HK-2 (cell line): ENCODE data around the gene SFRP5.

ENCODE experiments used
- DNase-seq: peaks from one replicate; pipeline ENCODE4 v3.0.0-alpha.2; 2018; ENCODE audit not compliant: unreplicated experiment

The SFRP5 gene

DNA sequence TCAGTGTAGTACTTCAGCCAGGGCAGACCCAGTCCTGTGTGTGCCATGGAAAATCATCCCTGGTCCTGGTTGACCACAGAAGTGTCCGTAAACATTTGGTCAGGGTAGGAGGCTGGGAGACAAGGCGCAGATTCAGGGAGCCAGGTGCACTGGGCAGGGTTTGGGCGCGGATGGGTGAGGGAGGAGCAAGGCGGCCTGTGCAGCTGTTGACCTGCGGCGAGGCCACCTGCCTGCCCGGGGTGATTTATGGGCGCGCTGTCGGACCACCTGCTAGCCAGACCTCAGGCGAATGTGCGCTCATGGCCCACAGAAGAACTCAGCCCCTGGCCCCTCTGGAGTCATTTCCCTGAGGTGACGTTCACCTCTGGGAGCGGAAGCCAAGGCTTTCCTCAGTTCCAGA lies 6.6 kb downstream of the SFRP5 start:
- no peak for DNase-seq

DNA sequence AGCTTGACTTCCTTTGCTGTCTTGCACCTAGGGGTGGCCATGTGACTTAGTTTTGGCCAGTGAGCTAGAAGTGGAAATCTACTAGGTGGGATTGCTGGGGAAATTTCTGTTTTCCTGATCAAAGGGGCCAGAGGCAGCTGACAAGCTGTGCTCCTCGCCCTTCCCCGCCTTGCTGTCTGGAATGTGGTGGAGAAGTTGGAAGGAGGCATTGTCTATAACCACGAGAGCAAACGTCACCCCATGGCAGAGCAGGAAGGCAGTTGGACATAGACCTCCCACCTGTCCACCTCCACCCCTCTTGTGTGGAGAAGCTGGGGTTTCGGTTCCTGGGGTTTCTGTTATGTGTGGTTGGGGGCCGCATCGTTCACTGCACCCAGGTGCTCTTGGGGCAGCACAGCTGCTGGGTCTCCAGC lies 7.3 kb downstream of the SFRP5 start:
- DNase-seq: no peak

DNA sequence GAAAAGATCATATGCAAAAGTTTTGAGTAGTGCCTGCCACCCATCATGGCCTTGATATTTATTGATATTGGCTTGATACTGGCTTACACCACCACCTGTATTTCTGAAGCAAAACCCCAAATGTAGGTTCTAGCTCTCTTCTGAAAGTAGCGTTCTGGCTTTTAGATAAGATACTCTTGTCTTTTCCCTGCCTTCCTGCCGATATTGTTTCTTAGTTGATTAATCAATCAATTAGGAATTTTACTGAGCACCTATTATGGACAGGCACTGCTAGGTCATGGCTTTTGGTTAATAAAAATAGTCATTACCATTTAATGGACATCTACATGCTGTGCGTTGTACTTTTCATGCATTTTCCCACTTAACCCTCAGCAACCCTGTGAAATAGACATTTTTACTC lies 7.9 kb downstream of the SFRP5 start:
- DNase-seq: no peak

DNA sequence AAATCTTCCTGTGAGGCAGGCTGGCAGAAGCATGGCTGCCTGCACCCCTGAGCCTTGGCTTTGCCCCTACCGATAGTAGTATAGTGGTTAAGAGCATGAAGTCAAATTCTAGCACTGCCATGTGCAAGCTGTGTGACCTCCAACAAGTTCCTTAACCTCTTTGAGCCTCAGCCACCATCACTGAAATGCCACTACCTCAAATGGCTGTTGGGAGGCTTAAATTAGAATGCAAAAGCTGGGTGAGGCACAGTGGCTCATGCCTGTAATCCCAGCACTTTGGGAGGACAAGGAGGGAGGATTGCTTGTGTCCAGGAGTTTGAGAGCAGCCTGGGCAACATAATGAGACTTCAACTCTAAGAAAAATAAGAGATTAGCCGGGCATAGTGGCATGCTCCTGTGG lies 8.4 kb downstream of the SFRP5 start:
- DNase-seq: no peak

DNA sequence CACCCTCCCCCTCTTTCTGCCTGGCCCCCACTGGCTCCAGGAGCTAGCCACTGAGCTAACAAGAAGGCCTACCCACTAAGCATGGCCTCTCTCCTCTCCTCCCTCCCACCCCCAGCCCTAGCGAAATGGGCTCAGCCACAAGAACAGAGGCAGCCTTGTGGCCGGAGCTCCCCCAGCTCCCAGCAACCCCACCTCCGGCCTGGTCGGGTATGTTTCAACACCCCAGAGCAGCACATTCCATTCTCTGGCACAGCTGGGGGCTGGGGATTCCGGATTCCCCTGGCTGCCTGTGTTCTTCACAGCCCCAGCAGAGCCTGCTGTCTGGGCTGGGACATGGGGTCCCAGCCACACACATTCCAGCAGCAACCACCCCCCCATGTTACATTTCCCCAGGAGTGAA lies 9.0 kb downstream of the SFRP5 start:
- no peak for DNase-seq

DNA sequence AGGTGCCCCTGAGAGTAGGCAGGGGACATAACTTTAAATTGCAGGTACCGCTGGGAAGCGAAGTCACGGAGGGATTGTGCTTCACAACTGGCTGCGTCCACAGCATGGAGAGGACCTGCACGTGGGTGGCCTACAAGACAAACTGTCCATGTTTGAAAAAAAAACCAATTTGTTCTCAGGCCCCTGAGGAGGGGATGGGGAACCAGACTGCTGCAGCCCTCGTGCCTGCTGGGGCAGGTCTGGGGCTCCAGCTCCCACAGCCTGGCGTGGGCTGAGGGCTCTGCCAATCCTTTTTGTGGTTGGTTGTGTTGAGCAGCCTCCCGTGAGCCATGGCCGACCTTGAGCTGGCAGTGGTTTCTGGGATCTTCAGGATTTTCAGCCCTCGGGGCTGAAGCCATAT lies 9.7 kb downstream of the SFRP5 start:
- DNase-seq: no peak

DNA sequence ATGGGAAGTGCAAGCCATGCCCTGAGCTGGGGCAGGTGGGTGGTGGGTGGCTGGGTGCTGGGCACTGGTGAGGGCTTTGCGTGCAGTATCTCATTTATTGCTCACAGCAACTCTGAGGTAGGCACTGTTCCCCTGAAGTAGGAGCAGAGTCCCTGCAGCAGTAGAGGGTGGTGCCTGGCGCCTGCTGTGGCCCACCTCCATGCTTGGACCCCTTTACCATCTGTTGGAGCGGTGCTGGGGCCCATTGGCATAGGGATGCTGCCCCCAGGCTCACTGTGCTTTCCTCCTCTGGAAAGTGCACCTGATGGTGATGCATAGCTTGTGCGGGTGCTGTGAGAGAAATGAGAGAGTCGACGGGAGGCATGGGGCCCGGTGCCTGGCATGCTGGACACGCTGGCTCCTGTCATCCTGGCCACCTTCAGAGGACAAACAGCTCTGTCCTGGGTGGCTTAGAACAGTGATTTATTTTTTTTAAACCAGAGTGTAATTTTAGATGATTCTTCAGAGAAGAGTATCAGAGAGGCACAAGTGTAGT lies 10.4 kb downstream of the SFRP5 start:
- DNase-seq: no peak

DNA sequence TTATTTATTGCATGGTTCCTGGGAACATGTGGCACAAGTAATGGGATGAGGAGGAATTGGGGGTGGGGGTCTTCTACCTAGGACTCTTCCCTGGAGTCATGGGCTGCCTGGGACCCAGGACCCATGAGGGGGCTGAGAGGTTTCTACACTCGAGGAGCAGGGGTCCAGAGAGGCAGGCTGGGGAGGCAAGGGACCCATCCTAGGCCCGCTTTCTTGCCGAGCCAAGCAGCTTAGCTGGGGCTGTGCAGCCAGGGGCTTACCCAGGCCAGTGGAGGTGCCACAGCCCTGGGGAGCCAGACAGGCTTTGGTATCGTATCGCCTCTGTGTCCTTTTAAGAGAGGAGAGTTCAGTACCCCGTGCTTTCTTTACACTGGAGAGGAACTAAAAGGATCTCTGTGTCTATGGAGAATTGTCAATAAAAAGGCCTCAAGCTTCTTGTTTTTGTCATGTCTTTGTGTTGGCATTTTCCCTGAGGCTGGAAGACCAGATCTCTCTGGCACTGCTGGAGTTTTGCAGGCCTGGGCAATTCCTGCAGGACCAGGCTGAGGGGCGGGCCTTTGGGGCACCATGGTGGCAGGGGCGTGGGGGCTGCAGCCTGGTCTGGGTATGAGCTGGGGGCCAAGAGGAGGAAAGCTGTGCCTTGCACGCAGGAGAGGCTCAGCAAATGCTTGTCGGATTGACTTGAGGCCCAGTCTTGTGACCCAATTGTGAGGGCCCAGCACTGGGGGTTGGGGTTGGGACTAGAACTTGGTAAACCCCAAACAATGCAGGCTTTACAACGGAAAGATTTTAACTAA lies 11.1 kb downstream of the SFRP5 start:
- DNase-seq: no peak

DNA sequence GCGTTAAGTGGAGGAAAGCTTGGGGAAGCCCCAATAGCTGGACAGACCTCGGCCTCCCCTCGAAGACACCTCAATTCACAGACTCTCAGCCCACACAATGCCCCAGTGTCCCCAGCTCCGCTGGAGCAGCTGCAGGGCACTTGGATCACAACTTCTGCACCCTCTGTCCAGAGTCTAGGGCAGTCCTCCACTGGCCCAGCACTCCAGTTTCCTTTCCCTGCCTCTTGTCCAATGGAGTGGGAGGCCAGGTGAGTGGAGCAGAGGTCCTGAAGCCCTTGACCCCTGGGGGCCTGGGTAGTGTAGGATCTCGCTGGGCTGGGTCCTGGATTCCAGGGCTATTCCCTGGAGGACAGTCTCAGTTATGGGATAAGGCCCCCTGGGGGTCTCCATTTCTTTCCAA lies 11.9 kb downstream of the SFRP5 start:
- no peak for DNase-seq

DNA sequence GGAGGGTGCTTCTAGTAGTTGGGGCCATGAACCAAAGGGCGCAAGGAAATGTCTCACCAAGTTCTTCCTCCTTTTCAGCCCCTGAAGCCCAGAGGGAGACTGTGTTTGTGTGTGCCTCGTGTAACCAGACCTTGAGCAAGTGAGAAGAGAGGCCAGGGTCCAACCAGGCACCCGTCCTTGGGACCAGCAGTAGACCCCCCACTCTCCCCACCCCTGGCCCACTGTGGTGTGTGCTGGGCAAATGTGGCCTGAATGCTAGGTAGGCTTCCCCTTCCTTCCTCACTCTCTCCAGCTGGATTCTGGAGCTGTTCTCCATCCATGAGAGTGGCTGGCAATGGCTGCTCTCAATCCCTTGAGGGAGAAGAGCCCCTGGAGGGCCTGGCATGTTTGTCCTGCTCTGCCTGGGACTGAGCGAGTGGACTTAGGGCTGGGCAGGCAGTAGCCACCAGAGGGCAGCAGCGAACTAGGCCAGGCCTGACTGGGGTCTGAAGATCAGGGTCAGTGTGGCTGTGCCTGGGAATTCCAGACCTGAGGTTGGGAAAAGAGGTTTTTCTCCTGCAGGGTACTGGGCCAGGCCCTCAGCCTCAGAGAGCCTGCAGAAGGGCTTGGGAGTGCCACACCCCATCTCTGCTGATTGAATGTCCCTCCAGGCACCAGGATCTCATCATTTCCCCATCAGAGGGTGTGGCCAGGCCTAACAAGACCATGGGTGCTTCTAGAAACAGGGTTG lies 12.5 kb downstream of the SFRP5 start:
- peak; percentile 81 for DNase-seq

DNA sequence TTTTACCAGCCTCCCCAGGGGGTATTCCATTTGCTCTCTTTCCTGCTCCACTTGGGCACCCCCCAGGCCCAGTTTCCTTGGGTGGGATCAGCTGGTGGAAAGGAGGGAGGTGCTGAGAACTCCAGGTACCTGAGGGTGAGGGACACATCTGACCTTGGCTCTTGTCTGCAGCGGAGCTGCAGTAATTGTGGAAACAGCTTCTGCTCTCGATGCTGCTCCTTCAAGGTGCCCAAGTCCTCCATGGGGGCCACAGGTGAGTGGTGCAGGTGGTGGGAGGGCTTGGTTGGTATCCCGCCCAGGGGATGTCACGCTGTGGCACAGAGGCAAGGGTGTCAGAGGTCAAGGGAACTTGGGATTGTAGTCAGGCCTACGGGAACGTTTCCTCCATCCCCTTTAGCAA lies 14.3 kb downstream of the SFRP5 start:
- DNase-seq: no peak

DNA sequence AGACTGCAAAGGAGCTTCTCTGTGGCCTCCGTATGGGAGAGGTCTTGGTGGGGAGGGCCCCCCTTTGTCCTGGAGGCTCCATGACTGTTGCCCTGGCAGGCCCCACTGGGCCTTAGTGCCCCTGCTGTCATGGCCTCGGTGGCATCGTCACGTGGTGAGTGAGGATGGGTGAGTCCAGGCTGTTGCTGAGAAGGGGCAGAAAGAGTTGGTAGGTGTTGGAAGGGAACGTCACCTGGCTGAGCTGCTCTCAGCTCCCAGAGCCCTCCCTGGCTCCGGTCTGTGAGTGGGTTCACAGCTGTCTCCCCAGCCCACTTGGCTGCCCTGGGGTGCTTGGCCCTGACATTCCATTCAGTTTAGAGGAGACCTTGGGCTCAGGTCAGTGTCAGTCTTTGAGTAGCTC lies 16.1 kb downstream of the SFRP5 start:
- DNase-seq: no peak

DNA sequence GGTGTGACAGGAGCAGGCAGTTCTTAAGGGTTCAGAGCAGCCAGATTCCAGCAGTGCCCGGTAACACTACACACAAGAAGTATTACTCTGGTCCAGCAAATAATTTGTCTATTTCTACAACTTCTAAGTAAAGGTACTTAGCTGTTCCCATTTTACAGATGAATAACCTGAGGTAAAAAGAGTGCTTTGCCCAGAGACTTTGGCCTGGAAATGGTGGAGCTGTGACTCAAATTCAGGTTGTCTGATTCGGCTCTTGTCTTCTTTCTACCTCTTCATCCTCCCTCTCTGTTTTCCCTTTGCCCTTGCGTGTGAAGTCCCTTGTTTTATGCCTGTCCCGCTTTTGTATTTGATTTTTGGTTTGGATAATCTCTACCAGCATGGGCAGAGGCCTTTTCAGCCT lies 17.1 kb downstream of the SFRP5 start:
- no peak for DNase-seq

DNA sequence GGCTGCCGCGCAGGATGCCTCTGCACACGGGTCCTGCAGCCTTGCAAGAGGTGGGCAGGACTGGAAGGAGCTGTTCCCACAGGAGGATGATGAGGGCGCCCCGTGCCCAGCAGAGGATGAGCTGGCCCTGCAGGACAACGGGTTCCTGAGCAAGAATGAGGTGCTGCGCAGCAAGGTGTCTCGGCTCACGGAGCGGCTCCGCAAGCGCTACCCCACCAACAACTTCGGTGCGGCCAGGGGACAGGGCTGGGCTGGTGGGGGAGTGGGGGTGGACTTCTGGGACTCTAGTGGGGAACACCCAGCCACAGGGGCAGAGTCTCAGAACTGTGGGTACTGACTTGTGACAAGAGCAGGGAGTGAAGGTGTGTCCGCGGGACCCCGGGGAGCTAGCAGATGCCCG lies 18.8 kb downstream of the SFRP5 start:
- DNase-seq: no peak

DNA sequence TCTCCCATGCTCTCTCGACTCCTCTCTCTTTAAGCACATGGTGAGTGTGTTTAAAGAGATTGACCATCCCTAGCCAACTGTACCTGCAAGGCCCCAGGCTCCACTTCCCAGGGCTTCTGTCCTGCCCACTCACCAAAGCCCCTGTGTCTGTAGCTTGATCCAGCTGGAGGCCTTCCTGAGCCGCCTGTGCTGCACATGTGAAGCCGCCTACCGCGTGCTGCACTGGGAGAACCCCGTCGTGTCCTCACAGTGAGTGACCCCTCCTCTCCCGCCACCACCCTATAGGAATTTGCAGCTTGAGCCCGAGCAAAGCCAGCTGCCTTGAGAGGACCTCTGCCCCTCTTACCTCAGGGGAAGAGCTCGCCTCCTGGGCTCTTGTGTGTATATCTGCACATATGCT lies 23.7 kb downstream of the SFRP5 start:
- no peak for DNase-seq

DNA sequence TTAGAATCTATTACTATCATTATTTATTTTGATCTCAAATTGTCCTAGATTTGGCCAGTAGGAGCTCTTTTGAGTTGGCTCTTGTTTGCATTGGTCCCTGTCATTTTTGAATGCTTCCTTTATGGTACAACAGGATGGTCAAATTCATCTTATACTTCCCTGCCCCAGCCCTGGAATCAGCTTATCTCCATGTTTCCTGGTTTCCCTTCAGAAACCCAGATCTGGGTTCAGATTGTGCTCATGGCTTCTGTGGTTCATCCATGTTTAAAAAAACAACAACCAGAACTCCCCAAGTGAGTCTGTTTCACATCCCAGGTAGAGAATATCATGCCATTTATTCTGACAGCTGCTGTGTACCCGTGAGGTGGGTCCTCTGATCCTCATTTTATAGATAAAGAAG lies 24.2 kb downstream of the SFRP5 start:
- no peak for DNase-seq

DNA sequence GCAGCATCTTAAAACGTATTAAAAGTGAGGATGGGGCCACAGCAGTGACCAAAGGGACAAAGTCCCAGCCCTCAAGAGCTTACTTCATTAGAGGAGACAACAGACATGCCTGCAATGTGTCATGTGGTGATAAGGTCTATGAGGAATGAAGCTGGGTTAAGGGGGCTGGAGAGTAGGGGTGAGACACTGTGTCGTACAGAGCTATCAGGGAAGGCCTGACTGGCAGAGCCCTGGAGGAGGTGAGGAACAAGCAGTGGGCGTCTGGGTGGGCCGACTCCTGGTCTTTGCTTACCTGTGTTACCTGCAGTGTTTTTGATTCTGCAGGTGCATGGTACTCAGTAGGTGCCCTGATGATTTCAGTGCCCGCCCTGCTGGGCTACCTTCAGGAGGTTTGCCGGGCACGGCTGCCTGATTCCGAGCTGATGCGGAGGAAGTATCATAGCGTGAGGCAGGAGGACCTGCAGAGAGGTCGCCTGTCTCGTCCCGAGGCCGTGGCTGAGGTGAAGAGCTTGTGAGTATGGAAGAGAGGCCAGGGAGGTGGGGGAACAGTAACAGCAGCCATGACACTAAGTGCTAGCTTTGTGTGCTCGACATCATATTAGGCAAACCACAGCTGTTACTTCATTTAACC lies 27.3 kb downstream of the SFRP5 start:
- DNase-seq: no peak

DNA sequence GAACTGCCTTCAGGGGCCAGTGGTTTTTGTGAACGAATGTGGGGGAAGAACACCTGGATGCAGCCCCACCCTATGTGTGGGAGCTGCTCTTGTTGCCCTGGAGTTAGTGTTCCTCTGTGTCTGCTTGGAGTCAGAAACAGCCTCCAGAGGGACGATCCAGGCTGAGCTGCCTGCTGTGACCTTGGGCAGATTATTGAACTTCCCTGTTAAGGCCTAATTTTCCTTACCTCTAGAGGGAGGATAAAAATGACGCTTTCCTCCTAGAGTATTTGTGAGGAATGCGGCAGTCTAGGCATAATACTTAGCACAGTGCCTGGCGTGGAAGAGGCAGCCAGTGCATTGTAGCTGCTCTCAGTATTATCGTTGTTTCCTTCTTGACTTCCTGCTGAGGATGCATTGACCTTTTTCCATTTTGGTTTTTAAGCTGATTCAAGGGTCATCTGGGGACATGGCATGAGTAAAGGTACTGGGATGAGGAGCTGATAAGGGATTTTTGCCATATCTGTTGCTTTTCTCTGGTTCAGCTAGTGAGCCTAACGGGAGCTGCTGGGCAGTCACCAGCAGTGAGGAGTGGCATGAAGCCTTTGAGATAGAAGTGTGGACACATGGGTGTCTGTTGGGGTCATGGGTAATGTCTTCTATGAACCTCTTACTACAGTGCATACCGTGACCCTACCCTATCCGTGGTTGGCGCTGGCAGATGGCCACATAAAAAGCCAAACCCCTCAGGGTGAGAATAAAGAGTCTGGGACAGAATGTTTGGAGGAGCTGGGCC lies 28.4 kb downstream of the SFRP5 start:
- no peak for DNase-seq

DNA sequence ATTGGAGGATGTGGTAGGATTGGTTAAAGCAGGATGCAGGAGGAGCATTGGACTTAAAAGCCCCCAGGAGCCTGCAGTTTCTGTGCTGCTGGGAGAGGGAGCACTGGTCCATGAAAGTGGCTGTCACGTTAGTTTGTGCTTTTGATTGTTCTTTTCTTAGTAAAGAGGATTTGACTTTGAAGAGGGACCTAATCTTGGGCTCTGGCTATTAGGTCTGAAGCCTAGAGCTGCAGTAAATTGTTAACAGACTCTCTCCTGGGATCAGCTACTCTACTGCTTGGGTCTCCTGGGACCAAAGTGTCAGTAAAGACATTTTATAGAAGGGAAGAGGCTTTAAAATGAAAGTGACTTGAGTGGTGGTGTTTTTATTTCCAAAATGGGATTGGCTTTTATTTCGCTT lies 31.2 kb downstream of the SFRP5 start:
- DNase-seq: no peak

DNA sequence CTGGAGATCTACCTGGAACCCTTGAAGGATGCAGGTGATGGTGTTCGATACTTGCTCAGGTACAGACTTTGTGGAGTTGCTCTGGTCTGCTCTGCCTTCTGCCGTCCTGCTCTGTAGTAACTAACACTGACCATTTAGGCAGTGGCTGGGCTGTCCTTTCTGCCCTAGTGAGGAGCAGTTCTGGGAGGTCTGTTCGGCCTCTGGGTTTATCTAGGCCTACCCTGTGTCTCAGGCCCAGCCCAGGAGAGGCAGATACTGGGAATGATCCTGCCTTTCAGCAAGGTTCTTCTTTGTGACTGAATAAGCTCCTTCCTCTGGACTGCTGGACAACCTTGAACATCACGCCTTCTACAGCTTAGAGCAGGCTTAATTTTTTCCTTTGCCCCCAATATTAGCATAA lies 33.2 kb downstream of the SFRP5 start:
- DNase-seq: no peak

DNA sequence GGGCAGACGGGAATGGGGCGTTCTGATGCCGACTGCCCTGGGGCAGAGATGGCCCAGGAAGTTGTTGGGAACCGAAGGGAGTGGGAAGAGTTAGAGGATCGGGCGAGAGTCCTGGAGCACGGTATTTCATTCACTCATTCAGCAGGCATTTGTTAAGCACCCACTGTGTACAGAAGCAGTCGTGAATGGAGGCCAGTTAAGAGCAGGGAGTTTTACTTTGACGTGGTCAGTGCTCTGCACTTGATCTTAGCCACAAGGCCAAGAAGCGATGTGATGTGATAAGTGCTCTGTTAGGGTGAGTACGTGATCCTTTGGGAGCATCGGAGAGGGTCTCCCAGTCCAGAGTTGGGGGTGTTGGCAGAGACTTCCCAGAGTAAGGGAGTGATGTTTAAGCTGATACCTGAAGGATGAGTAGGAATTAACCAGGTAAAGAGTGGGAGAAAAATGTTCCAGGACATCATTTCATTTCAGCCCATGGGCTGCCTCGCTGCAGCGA lies 34.0 kb downstream of the SFRP5 start:
- no peak for DNase-seq
